GM21515 (cell line): Measurements from ENCODE around the gene CCDC152.
"Not testable (repeated sequence)": the region's sequence is repeated elsewhere in the genome, so short reads cannot be mapped to it uniquely, and the experiment has no call there.

ENCODE experiments used
- ATAC-seq: cut with Tn5 transposase; IDR thresholded peaks from one replicate; pipeline ENCODE4 v1.9.1; 2021; ENCODE audit not compliant: unreplicated experiment

Gene CCDC152

GRCh38 chr5:42811591-42812446 is 55.2 kb downstream of the CCDC152 start, which contains the start of gene SELENOP:
SELENOP (minus strand) TSS chr5:42811892; CDS start chr5:42808353, 3,539 bp downstream.
- ATAC-seq: no peak

- ATAC-seq: no peak
Observed at GRCh38 chr5:42812620-42813019, 56.0 kb downstream of the CCDC152 start.

- no peak for ATAC-seq
Observed at GRCh38 chr5:42813533-42813932, 56.9 kb downstream of the CCDC152 start.

GRCh38 chr5:42816546-42816945 is 59.9 kb downstream of the CCDC152 start:
- ATAC-seq: not testable (repeated sequence)

GRCh38 chr5:42819745-42820144 is 63.1 kb downstream of the CCDC152 start:
- no peak for ATAC-seq

GRCh38 chr5:42822548-42822947 is 65.9 kb downstream of the CCDC152 start:
- no peak for ATAC-seq

GRCh38 chr5:42824347-42824976 is 67.8 kb downstream of the CCDC152 start:
- no peak for ATAC-seq

GRCh38 chr5:42825422-42826148 is 69.0 kb downstream of the CCDC152 start:
- no peak for ATAC-seq

- no peak for ATAC-seq
Observed at GRCh38 chr5:42826757-42827515, 70.3 kb downstream of the CCDC152 start.

GRCh38 chr5:42828671-42829070 is 72.1 kb downstream of the CCDC152 start:
- ATAC-seq: no peak

GRCh38 chr5:42830924-42831323 is 74.3 kb downstream of the CCDC152 start:
- ATAC-seq: no peak

GRCh38 chr5:42832060-42832459 is 75.4 kb downstream of the CCDC152 start:
- ATAC-seq: no peak

- no peak for ATAC-seq
Observed at GRCh38 chr5:42836070-42836769, 79.6 kb downstream of the CCDC152 start.

- no peak for ATAC-seq
Observed at GRCh38 chr5:42837601-42838000, 81.0 kb downstream of the CCDC152 start.

GRCh38 chr5:42839196-42839595 is 82.6 kb downstream of the CCDC152 start:
- no peak for ATAC-seq

- no peak for ATAC-seq
Observed at GRCh38 chr5:42840269-42840668, 83.7 kb downstream of the CCDC152 start.

- ATAC-seq: no peak
Observed at GRCh38 chr5:42840842-42841567, 84.4 kb downstream of the CCDC152 start.

- ATAC-seq: no peak
Observed at GRCh38 chr5:42842921-42843641, 86.5 kb downstream of the CCDC152 start.
